HCT116 (cell line): ENCODE data around the gene MS4A15. TPM values are rescaled to one million over a fixed set of nuclear protein-coding genes. Genes with fewer than 3 reads are reported as not detected.

Source experiments
- ATAC-seq: fragments of 200-7000 bp; cut with Tn5 transposase; 2 replicates; pipeline ENCODE4 v1.9.1; 2020; ENCODE audit warnings: mild to moderate bottlenecking, moderate library complexity
- BruUV-seq: library from RNA; stranded (reverse); fragments of 400-500 nt; replicated peaks from 2 replicates; lab custom pipeline; 2021; lab: Mats Ljungman, UMichigan
- CTCF ChIA-PET: fragments of 300-600 bp; sonication (Branson Sonifier 250); formaldehyde crosslinking; loops from one replicate; lab custom pipeline; 2021; ENCODE audit warnings: antibody characterized with exemption; lab: Charles Lee
- POLR2A ChIA-PET: fragments of 300-600, 350-600 bp; sonication (Branson Sonifier 250); formaldehyde crosslinking; loops from one replicate; lab custom pipeline; 2021; ENCODE audit warnings: antibody characterized with exemption; lab: Charles Lee
- RAD21 ChIA-PET, 2 experiments: fragments of 300-600 bp; sonication (Branson Sonifier 250); formaldehyde crosslinking; loops; one replicate each; lab custom pipeline; 2023; ENCODE audit warnings: low total read pairs in 2 of 2; ENCODE audit not compliant: uncharacterized antibody in 2 of 2, unreplicated experiment in 2 of 2, low non-redundant PET in 1 of 2; lab: Charles Lee
- DNase-seq: peaks from one replicate; pipeline ENCODE4 v3.0.0-alpha.2; 2010; ENCODE audit warnings: low read depth, low spot score
- H2AFZ ChIP-seq: fragments of 200-600 bp; shearing (Covaris generic), sonication (generic); 2 replicates; pipeline ENCODE4 v1.6.1; 2017; ENCODE audit warnings: low read depth, mixed run types, mixed read lengths, antibody characterized with exemption, low read length; ENCODE audit not compliant: poor library complexity, severe bottlenecking
- H3K27ac ChIP-seq: 2 replicates; pipeline ENCODE4 v1.5.1; 2012; ENCODE audit warnings: low read depth, low read length
- H3K27me3 ChIP-seq: fragments of 200-600 bp; sonication (generic); 2 replicates; pipeline ENCODE4 v1.6.1; 2016; ENCODE audit warnings: mixed run types, low read length, mixed read lengths; ENCODE audit not compliant: insufficient read depth
- H3K36me3 ChIP-seq, 2 experiments: fragments of 200-500 bp in 1 of 2; fragments of 200-600 bp in 1 of 2; sonication (Bioruptor generic) in 1 of 2; sonication (generic) in 1 of 2; 2 replicates each; pipeline versions ENCODE4 v1.5.1 to v1.6.1; 2014 to 2016; ENCODE audit warnings: low read length in 2 of 2, inconsistent platforms in 1 of 2, mixed read lengths in 1 of 2, mixed run types in 1 of 2; ENCODE audit not compliant: insufficient read depth in 2 of 2, control insufficient read depth in 1 of 2
- H3K4me1 ChIP-seq, 2 experiments: fragments of 200-600 bp in 1 of 2; sonication (generic) in 1 of 2; 2 replicates each; pipeline versions ENCODE4 v1.5.1 to v1.6.1; 2012 to 2017; ENCODE audit warnings: low read length in 2 of 2, inconsistent platforms in 1 of 2, mild to moderate bottlenecking in 1 of 2, mixed read lengths in 1 of 2, mixed run types in 1 of 2, moderate library complexity in 1 of 2; ENCODE audit not compliant: insufficient read depth in 2 of 2, control insufficient read depth in 1 of 2
- H3K4me2 ChIP-seq: fragments of 200-600 bp; sonication (generic); 2 replicates; pipeline ENCODE4 v1.6.1; 2017; ENCODE audit warnings: mixed run types, low read length, mixed read lengths
- H3K4me3 ChIP-seq, 2 experiments: fragments of 200-600 bp in 1 of 2; sonication (generic) in 1 of 2; replicated peaks in 1 of 2; 2 replicates each; pipeline ENCODE4 v1.5.1; 2011 to 2016; ENCODE audit warnings: low read length in 2 of 2, control low read depth in 1 of 2, low read depth in 1 of 2, mild to moderate bottlenecking in 1 of 2, mixed read lengths in 1 of 2, mixed run types in 1 of 2
- H3K79me2 ChIP-seq: fragments of 200-600 bp; sonication (generic); 2 replicates; pipeline ENCODE4 v1.6.1; 2017; ENCODE audit warnings: mild to moderate bottlenecking, mixed run types, low read length, moderate library complexity, mixed read lengths; ENCODE audit not compliant: insufficient read depth
- H3K9ac ChIP-seq: fragments of 200-600 bp; sonication (generic); 2 replicates; pipeline ENCODE4 v1.6.1; 2016; ENCODE audit warnings: low read length, mixed read lengths
- H3K9me2 ChIP-seq: fragments of 200-600 bp; sonication (generic), shearing (Covaris generic); 2 replicates; pipeline ENCODE4 v1.6.1; 2017; ENCODE audit warnings: mixed run types, mild to moderate bottlenecking, moderate library complexity; ENCODE audit not compliant: insufficient read depth
- H3K9me3 ChIP-seq, 2 experiments: fragments of 200-500 bp in 1 of 2; fragments of 200-600 bp in 1 of 2; sonication (Bioruptor generic) in 1 of 2; sonication (generic) in 1 of 2; 2 replicates each; pipeline ENCODE4 v1.6.1; 2014 to 2017; ENCODE audit warnings: low read length in 2 of 2, mixed read lengths in 2 of 2, inconsistent platforms in 1 of 2, low read depth in 1 of 2, mild to moderate bottlenecking in 1 of 2, mixed run types in 1 of 2, moderate library complexity in 1 of 2; ENCODE audit not compliant: control insufficient read depth in 1 of 2, insufficient read depth in 1 of 2
- H4K20me1 ChIP-seq: fragments of 200-600 bp; sonication (generic), shearing (Covaris generic); 2 replicates; pipeline ENCODE4 v1.6.1; 2017; ENCODE audit warnings: mixed run types, mild to moderate bottlenecking, moderate library complexity; ENCODE audit not compliant: insufficient read depth
- ATF3 ChIP-seq: IDR thresholded peaks from 2 replicates; pipeline ENCODE4 v1.6.1; 2012
- CBX3 ChIP-seq: IDR thresholded peaks from 2 replicates; pipeline ENCODE4 v1.6.1; 2012; ENCODE audit warnings: low read depth
- CEBPB ChIP-seq: IDR thresholded peaks from 2 replicates; pipeline ENCODE4 v1.6.1; 2012; ENCODE audit warnings: low read depth
- EGR1 ChIP-seq: IDR thresholded peaks from 2 replicates; pipeline ENCODE4 v1.6.1; 2012; ENCODE audit warnings: low read depth
- EZH2 ChIP-seq: fragments of 200-600 bp; sonication (generic); IDR thresholded peaks from 2 replicates; pipeline ENCODE4 v1.6.1; 2017; ENCODE audit warnings: antibody characterized with exemption, mixed run types
- EZH2phosphoT487 ChIP-seq: fragments of 200-600 bp; IDR thresholded peaks from 2 replicates; pipeline ENCODE4 v1.6.1; 2018; ENCODE audit warnings: antibody characterized with exemption, borderline replicate concordance
- FOSL1 ChIP-seq: IDR thresholded peaks from 2 replicates; pipeline ENCODE4 v1.6.1; 2012; ENCODE audit warnings: low read depth
- JUND ChIP-seq: IDR thresholded peaks from 2 replicates; pipeline ENCODE4 v1.6.1; 2012
- MAX ChIP-seq: IDR thresholded peaks from 2 replicates; pipeline ENCODE4 v1.6.1; 2012
- POLR2A ChIP-seq: IDR thresholded peaks from 2 replicates; pipeline ENCODE4 v1.7.0; 2011; ENCODE audit warnings: borderline replicate concordance; ENCODE audit not compliant: insufficient read depth, insufficient read length; ENCODE audit errors: extremely low read depth
- POLR2AphosphoS5 ChIP-seq: IDR thresholded peaks from 2 replicates; pipeline ENCODE4 v1.6.1; 2011; ENCODE audit warnings: mild to moderate bottlenecking, low read depth, low read length, moderate library complexity
- RAD21 ChIP-seq: IDR thresholded peaks from 2 replicates; pipeline ENCODE4 v1.6.1; 2012; ENCODE audit warnings: low read depth, mild to moderate bottlenecking
- REST ChIP-seq: IDR thresholded peaks from 2 replicates; pipeline ENCODE4 v1.6.1; 2012; ENCODE audit warnings: low read depth
- SIN3A ChIP-seq: IDR thresholded peaks from 2 replicates; pipeline ENCODE4 v1.6.1; 2012; ENCODE audit warnings: low read depth
- SP1 ChIP-seq: IDR thresholded peaks from 2 replicates; pipeline ENCODE4 v1.6.1; 2012; ENCODE audit warnings: low read depth
- SRF ChIP-seq: IDR thresholded peaks from 2 replicates; pipeline ENCODE4 v1.6.1; 2012; ENCODE audit warnings: low read depth
- TCF7L2 ChIP-seq: IDR thresholded peaks from 2 replicates; pipeline ENCODE4 v1.7.0; 2011; ENCODE audit warnings: borderline replicate concordance, inconsistent platforms; ENCODE audit not compliant: insufficient read depth, insufficient read length; ENCODE audit errors: extremely low read depth
- YY1 ChIP-seq: IDR thresholded peaks from 2 replicates; pipeline ENCODE4 v1.6.1; 2011; ENCODE audit warnings: low read length, low read depth, moderate library complexity, mild to moderate bottlenecking; ENCODE audit not compliant: insufficient replicate concordance; ENCODE audit errors: extremely low read depth
- ZBTB33 ChIP-seq: IDR thresholded peaks from 2 replicates; pipeline ENCODE4 v1.6.1; 2011; ENCODE audit warnings: mild to moderate bottlenecking, low read length, moderate library complexity; ENCODE audit not compliant: insufficient replicate concordance; ENCODE audit errors: extremely low read depth
- ZNF274 ChIP-seq: fragments of 200-500 bp; sonication (Bioruptor generic); IDR thresholded peaks from 2 replicates; pipeline ENCODE4 v1.6.1; 2014; ENCODE audit warnings: mild to moderate bottlenecking, low read depth, low read length, inconsistent platforms
- intact Hi-C: fragments of 100-400 bp; cut with micrococcal nuclease; formaldehyde crosslinking; loops from 2 replicates; pipeline ENCODE4 v1.10.0; 2022
- total RNA-seq: library from RNA; stranded (reverse); gene quantifications from one replicate; pipeline ENCODE4 v1.2.1, GENCODE V29; 2021; ENCODE audit not compliant: unreplicated experiment

Gene MS4A15
- total RNA-seq, 1 experiment from 2014 or later, result 1.5 TPM

- DNase-seq, result no peak
- Histone ChIP-seq H3K79me2 (no peaks in the 10 kb centered on the region), H3K9me2 (no peaks in the 10 kb centered on the region), H3K9me3 (no peaks in the 10 kb centered on the region), H3K36me3 (no peaks in the 10 kb centered on the region), H4K20me1 (no peaks in the 10 kb centered on the region), H3K27ac (no peak overlapping the region), H3K4me3 (no peak overlapping the region), H2AFZ (no peak overlapping the region), H3K27me3 (no peaks in the 10 kb centered on the region), H3K4me1 (peaks cover 0 to 12% of the 10 kb centered on the region in 2 experiments; a peak in 3 of 4 replicates), H3K9ac (no peak overlapping the region), H3K4me2 (no peak overlapping the region)
- CTCF ChIA-PET, result no interaction called here
- RAD21 ChIA-PET, result no interaction called here
- POLR2A ChIA-PET, result no interaction called here
- no peak for ATAC-seq
- BruUV-seq, result no TSS peak
- intact Hi-C loops, result no loop called here
- TF ChIP-seq EZH2 (no peak), ATF3 (no peak), YY1 (no peak), FOSL1 (no peak), JUND (no peak), TCF7L2 (no peak), SP1 (no peak), POLR2A (no peak), POLR2AphosphoS5 (no peak), EGR1 (no peak), ZNF274 (no peak), ZBTB33 (no peak), MAX (no peak), SRF (no peak), RAD21 (no peak), REST (no peak), SIN3A (no peak), EZH2phosphoT487 (no peak), CEBPB (no peak), CBX3 (no peak)
These were observed 24.1 kb downstream of the MS4A15 start for GRCh38 chr11:60780774-60781173.
